Stimulated activated naive CD4-positive, alpha-beta T cell treated with Interleukin-2 at 50 U/mL for 16 hours (primary cell): Measurements from ENCODE around the gene SGIP1.
"Not testable (repeated sequence)": the region's sequence is repeated elsewhere in the genome, so short reads cannot be mapped to it uniquely, and the experiment has no call there.

Experiments used
- DNase-seq: peaks from one replicate; lab custom pipeline; 2025; lab: John Stamatoyannopoulos, UW

Gene SGIP1

GRCh38 chr1:66679140-66679539, 145.2 kb downstream of the SGIP1 start:
- no peak for DNase-seq

- no peak for DNase-seq
Observed at GRCh38 chr1:66681686-66682085, 147.7 kb downstream of the SGIP1 start.

- no peak for DNase-seq
Observed at GRCh38 chr1:66682106-66682505, 148.2 kb downstream of the SGIP1 start.

GRCh38 chr1:66684353-66684752, 150.4 kb downstream of the SGIP1 start:
- no peak for DNase-seq

- no peak for DNase-seq
Observed at GRCh38 chr1:66685265-66685664, 151.3 kb downstream of the SGIP1 start.

- DNase-seq: no peak
Observed at GRCh38 chr1:66685670-66686069, 151.7 kb downstream of the SGIP1 start.

GRCh38 chr1:66686406-66686805, 152.5 kb downstream of the SGIP1 start:
- no peak for DNase-seq

- no peak for DNase-seq
Observed at GRCh38 chr1:66687358-66687757, 153.4 kb downstream of the SGIP1 start.

GRCh38 chr1:66690666-66691381, 156.9 kb downstream of the SGIP1 start:
- DNase-seq: no peak

- DNase-seq: no peak
Observed at GRCh38 chr1:66692681-66693080, 158.7 kb downstream of the SGIP1 start.

GRCh38 chr1:66693856-66694255, 159.9 kb downstream of the SGIP1 start:
- DNase-seq: no peak

GRCh38 chr1:66695116-66695515, 161.2 kb downstream of the SGIP1 start:
- DNase-seq: no peak

- no peak for DNase-seq
Observed at GRCh38 chr1:66696771-66697170, 162.8 kb downstream of the SGIP1 start.

GRCh38 chr1:66699213-66699612, 165.3 kb downstream of the SGIP1 start:
- no peak for DNase-seq

- DNase-seq: no peak
Observed at GRCh38 chr1:66704177-66704875, 170.4 kb downstream of the SGIP1 start.

- DNase-seq: no peak
Observed at GRCh38 chr1:66705110-66705509, 171.2 kb downstream of the SGIP1 start.

- no peak for DNase-seq
Observed at GRCh38 chr1:66711420-66711819, 177.5 kb downstream of the SGIP1 start.

GRCh38 chr1:66712839-66713238, 178.9 kb downstream of the SGIP1 start:
- no peak for DNase-seq

- no peak for DNase-seq
Observed at GRCh38 chr1:66723985-66724384, 190.0 kb downstream of the SGIP1 start.

GRCh38 chr1:66725885-66726665, 192.1 kb downstream of the SGIP1 start:
- DNase-seq: peak; percentile 10

- no peak for DNase-seq
Observed at GRCh38 chr1:66728021-66728420, 194.1 kb downstream of the SGIP1 start.

GRCh38 chr1:66728716-66729115, 194.8 kb downstream of the SGIP1 start:
- not testable (repeated sequence) for DNase-seq

GRCh38 chr1:66729119-66729518, 195.2 kb downstream of the SGIP1 start:
- no peak for DNase-seq
